Transverse colon (tissue), 4 donors: Measurements from ENCODE around the gene FHOD1. TPM values are rescaled to one million over a fixed set of nuclear protein-coding genes. Genes with fewer than 3 reads are reported as not detected.

ENCODE experiments used
- DNase-seq: peaks from one replicate; pipeline ENCODE4 v3.0.0-alpha.2; 2019
- H3K27ac ChIP-seq, 4 donors: fragments of 200-600 bp; sonication (generic); 2 replicates each; pipeline ENCODE4 v1.5.1; 2016 to 2018; ENCODE audit warnings: inconsistent platforms in 4 of 4
- H3K27me3 ChIP-seq: fragments of 200-600 bp; sonication (generic); 2 replicates; pipeline ENCODE4 v1.5.1; 2017; ENCODE audit warnings: inconsistent platforms
- H3K36me3 ChIP-seq, 4 donors: fragments of 200-600 bp; sonication (generic); 2 replicates each; pipeline ENCODE4 v1.5.1; 2017 to 2019; ENCODE audit warnings: inconsistent platforms in 4 of 4
- H3K4me1 ChIP-seq, 4 donors: fragments of 200-600 bp; sonication (generic); 2 replicates each; pipeline ENCODE4 v1.5.1; 2017 to 2020; ENCODE audit warnings: inconsistent platforms in 4 of 4
- H3K4me3 ChIP-seq, 4 donors: fragments of 200-600 bp; sonication (generic); 1 replicate in 1 of 4; 2 replicates in 3 of 4; pipeline versions ENCODE4 v1.5.1 to v1.6.1; 2017 to 2019; ENCODE audit warnings: inconsistent platforms in 4 of 4
- H3K9me3 ChIP-seq, 2 donors: fragments of 200-600 bp; sonication (generic); 2 replicates each; pipeline ENCODE4 v1.5.1; 2017 to 2019; ENCODE audit warnings: inconsistent platforms in 2 of 2
- EP300 ChIP-seq: sonication (generic); formaldehyde crosslinking; IDR thresholded peaks from one replicate; pipeline ENCODE4 v1.6.1; 2017; ENCODE audit warnings: antibody characterized with exemption, low read depth
- POLR2A ChIP-seq: fragments of 450-650 bp; IDR thresholded peaks from one replicate; pipeline ENCODE4 v1.6.1; 2016; ENCODE audit warnings: antibody characterized with exemption, mild to moderate bottlenecking, moderate library complexity
- POLR2AphosphoS5 ChIP-seq, 3 donors: sonication (generic); formaldehyde crosslinking; IDR thresholded peaks; one replicate each; pipeline ENCODE4 v1.6.1; 2016; ENCODE audit warnings: antibody characterized with exemption in 3 of 3
- WGBS, 2 donors: methylation state at CpG; one replicate each; pipeline ENCODE4 v1.1.5; 2018; ENCODE audit warnings: low coverage in 1 of 2; 5-methylcytosine and 5-hydroxymethylcytosine counted together
- in situ Hi-C, 4 donors: fragments of 200-750 bp; cut with MboI; loops; one replicate each; pipeline versions ENCODE4 v1.15.0 to v1.15.1; 2017; ENCODE audit warnings: low sequenced_read_pairs in 3 of 4, low pct_ligation_motif_present in 1 of 4, low pct_unique_long_range_greater_than_20kb in 1 of 4
- intact Hi-C: fragments of 100-400 bp; cut with DNase I; formaldehyde crosslinking; loops from one replicate; pipeline ENCODE4 v1.15.1; 2023; ENCODE audit warnings: low total_unique reads
- total RNA-seq, 4 donors: library from RNA; depleted of rRNA; stranded (reverse); fragments of >200 nt; gene quantifications; one replicate each; pipeline ENCODE4 v1.1.0, GENCODE V29; 2016
- TF ChIP-seq, protein P1 (sequence below), 5 experiments: fragments of 200-600 bp in 3 of 5; fragments of 450-650 bp in 2 of 5; sonication (generic) in 3 of 5; IDR thresholded peaks; 1 replicate in 2 of 5; 2 replicates in 3 of 5; pipeline ENCODE4 v1.5.1; 2016 to 2017; ENCODE audit warnings: antibody characterized with exemption in 5 of 5, inconsistent platforms in 3 of 5, mild to moderate bottlenecking in 2 of 5, moderate library complexity in 1 of 5

FHOD1 gene
- total RNA-seq, 4 donors from 2014 or later = 25.1 to 177 (median 33.6) TPM

GRCh38 chr16:67246081-67246755 lies 1.1 kb downstream of the FHOD1 start:
- H3K36me3 ChIP-seq = no peaks in the 10 kb centered on the region
- in situ Hi-C loops (no loop called here), intact Hi-C loops (no loop called here)
- 0% methylated on average over 33 of the region's 48 CpGs; no CpG with 5 or more reads in 1 of the 2 donors for WGBS, 2 donors
- peak overlapping the region; percentile 57 to 84 (median 63) for H3K4me3 ChIP-seq
- peaks cover 33% of the 10 kb centered on the region for H3K27me3 ChIP-seq
- peak; percentile 76 for DNase-seq
- peak overlapping the region; percentile 94 to 95 (median 94) for H3K27ac ChIP-seq
- TF ChIP-seq POLR2AphosphoS5 (IDR thresholded peaks at IDR 0.05) (peak in 2 of 3 donors; percentile 47 to 51), EP300 (no peak), POLR2A (no peak)
- TF ChIP-seq, protein P1, sequence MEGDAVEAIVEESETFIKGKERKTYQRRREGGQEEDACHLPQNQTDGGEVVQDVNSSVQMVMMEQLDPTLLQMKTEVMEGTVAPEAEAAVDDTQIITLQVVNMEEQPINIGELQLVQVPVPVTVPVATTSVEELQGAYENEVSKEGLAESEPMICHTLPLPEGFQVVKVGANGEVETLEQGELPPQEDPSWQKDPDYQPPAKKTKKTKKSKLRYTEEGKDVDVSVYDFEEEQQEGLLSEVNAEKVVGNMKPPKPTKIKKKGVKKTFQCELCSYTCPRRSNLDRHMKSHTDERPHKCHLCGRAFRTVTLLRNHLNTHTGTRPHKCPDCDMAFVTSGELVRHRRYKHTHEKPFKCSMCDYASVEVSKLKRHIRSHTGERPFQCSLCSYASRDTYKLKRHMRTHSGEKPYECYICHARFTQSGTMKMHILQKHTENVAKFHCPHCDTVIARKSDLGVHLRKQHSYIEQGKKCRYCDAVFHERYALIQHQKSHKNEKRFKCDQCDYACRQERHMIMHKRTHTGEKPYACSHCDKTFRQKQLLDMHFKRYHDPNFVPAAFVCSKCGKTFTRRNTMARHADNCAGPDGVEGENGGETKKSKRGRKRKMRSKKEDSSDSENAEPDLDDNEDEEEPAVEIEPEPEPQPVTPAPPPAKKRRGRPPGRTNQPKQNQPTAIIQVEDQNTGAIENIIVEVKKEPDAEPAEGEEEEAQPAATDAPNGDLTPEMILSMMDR (IDR thresholded peaks at IDR 0.05) = peak in 4 of 5 experiments; percentile 9 to 48 (median 30)
- peaks cover 36 to 64% (median 57%) of the 10 kb centered on the region in 4 donors for H3K4me1 ChIP-seq
- H3K9me3 ChIP-seq = no peaks in the 10 kb centered on the region

DNA sequence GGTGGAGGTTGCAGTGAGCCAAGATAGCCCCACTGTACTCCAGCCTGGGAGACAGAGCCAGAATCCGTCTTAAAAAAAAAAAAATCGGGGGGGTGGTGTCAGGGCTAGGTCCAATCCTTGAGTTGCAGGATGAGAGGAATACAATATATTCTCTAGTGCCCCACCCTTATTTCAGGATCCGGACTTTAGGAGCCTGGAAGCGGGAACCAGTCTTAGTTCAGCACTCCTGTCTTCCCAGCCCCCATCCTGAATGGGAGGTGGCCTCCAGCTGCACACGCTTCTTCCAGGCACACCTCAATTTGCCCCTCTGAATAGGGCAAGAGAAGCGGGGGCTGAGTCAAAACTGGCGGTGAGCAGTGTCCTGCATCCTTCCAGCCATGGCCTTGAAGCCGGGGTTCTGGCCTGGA lies 1.6 kb downstream of the FHOD1 start:
- peak overlapping the region; percentile 57 to 84 (median 63) for H3K4me3 ChIP-seq
- DNase-seq = no peak
- H3K9me3 ChIP-seq = no peaks in the 10 kb centered on the region
- TF ChIP-seq, protein P1 (IDR thresholded peaks at IDR 0.05) = no peak
- TF ChIP-seq POLR2AphosphoS5 (IDR thresholded peaks at IDR 0.05) = peak in 1 of 3 donors; percentile 0
- no peak for TF ChIP-seq EP300
- H3K4me1 ChIP-seq = peaks cover 39 to 69% (median 63%) of the 10 kb centered on the region in 4 donors
- 11% methylated on average over 6 of the region's 8 CpGs; no CpG with 5 or more reads in 1 of the 2 donors for WGBS, 2 donors
- H3K27ac ChIP-seq = peak overlapping the region; percentile 94 to 95 (median 94)
- H3K27me3 ChIP-seq = peaks cover 28% of the 10 kb centered on the region
- intact Hi-C loops = no loop called here
- no peaks in the 10 kb centered on the region for H3K36me3 ChIP-seq
- in situ Hi-C loops = no loop called here

DNA sequence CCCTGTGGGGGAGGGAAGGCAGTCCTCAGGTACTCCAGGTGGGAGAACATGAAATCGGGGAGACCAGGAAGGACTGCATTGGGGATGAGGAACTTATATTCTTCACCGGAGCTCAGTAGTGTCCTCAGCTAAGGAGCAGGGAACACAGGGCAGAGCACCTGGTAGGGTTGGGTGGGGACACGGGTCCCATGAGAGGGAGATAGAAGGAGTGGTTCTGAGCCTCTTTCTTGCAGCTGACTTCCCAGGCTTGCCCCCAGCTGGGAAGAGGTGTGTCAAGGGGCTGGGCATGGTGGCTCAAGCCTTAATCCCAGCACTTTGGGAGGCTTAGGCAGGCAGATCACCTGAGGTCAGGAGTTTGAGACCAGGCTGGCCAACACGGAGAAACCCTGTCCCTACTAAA lies 2.1 kb downstream of the FHOD1 start:
- no peaks in the 10 kb centered on the region for H3K9me3 ChIP-seq
- peaks cover 23% of the 10 kb centered on the region for H3K27me3 ChIP-seq
- H3K4me3 ChIP-seq = no peak overlapping the region
- no peak for TF ChIP-seq POLR2AphosphoS5 (IDR thresholded peaks at IDR 0.05)
- TF ChIP-seq POLR2A = no peak
- no peak for TF ChIP-seq EP300
- TF ChIP-seq, protein P1 (IDR thresholded peaks at IDR 0.05) = no peak
- H3K27ac ChIP-seq = peak overlapping the region; percentile 94 to 95 (median 94)
- H3K36me3 ChIP-seq = no peaks in the 10 kb centered on the region
- H3K4me1 ChIP-seq = peaks cover 43 to 74% (median 67%) of the 10 kb centered on the region in 4 donors
- 67% methylated on average over 4 of the region's 4 CpGs; no CpG with 5 or more reads in 1 of the 2 donors for WGBS, 2 donors
- intact Hi-C loops (no loop called here), in situ Hi-C loops (no loop called here)
- no peak for DNase-seq

- WGBS, 2 donors = 0 to 20% methylated on average over 1 to 5 of the region's 5 CpGs
- no peak overlapping the region for H3K4me3 ChIP-seq
- DNase-seq = peak; percentile 76
- TF ChIP-seq POLR2AphosphoS5 (IDR thresholded peaks at IDR 0.05) (no peak), POLR2A (no peak)
- H3K9me3 ChIP-seq = no peaks in the 10 kb centered on the region
- in situ Hi-C loops (no loop called here), intact Hi-C loops (no loop called here)
- peaks cover 43 to 76% (median 69%) of the 10 kb centered on the region in 4 donors for H3K4me1 ChIP-seq
- peaks cover 17% of the 10 kb centered on the region for H3K27me3 ChIP-seq
- peak overlapping the region; percentile 94 to 95 (median 94) for H3K27ac ChIP-seq
- H3K36me3 ChIP-seq = no peaks in the 10 kb centered on the region
These were observed 2.7 kb downstream of the FHOD1 start for GRCh38 chr16:67244387-67245185.
